H9 (cell line): ENCODE data around the gene NADK. TPM values are rescaled to one million over a fixed set of nuclear protein-coding genes. Genes with fewer than 3 reads are reported as not detected.

Experiments used
- DNase-seq: peaks from one replicate; pipeline ENCODE4 v3.0.0-alpha.2; 2017
- H2AFZ ChIP-seq: one replicate; pipeline ENCODE4 v1.6.1; 2013; ENCODE audit warnings: mild to moderate bottlenecking, low read length, control low read depth, moderate library complexity
- H2AK5ac ChIP-seq: 2 replicates; pipeline ENCODE4 v1.6.1; 2013; ENCODE audit warnings: low read length, control low read depth, mixed read lengths; ENCODE audit not compliant: insufficient read length
- H2BK120ac ChIP-seq: one replicate; pipeline ENCODE4 v1.6.1; 2013; ENCODE audit warnings: low read depth, mild to moderate bottlenecking, low read length, control low read depth, inconsistent platforms; ENCODE audit not compliant: poor library complexity, severe bottlenecking
- H2BK12ac ChIP-seq: 2 replicates; pipeline ENCODE4 v1.6.1; 2013; ENCODE audit warnings: low read length, control low read depth, mixed read lengths, low read depth; ENCODE audit not compliant: insufficient read length
- H2BK15ac ChIP-seq: 2 replicates; pipeline ENCODE4 v1.6.1; 2013; ENCODE audit warnings: low read depth, low read length, control low read depth
- H2BK20ac ChIP-seq: one replicate; pipeline ENCODE4 v1.6.1; 2013; ENCODE audit warnings: low read depth, mild to moderate bottlenecking, low read length, control low read depth, inconsistent platforms; ENCODE audit not compliant: poor library complexity, severe bottlenecking
- H2BK5ac ChIP-seq: 2 replicates; pipeline ENCODE4 v1.6.1; 2013; ENCODE audit warnings: low read length, control low read depth, mixed read lengths; ENCODE audit not compliant: insufficient read length
- H3K14ac ChIP-seq: 2 replicates; pipeline ENCODE4 v1.6.1; 2013; ENCODE audit warnings: low read length, control low read depth; ENCODE audit not compliant: insufficient read depth
- H3K18ac ChIP-seq: 2 replicates; pipeline ENCODE4 v1.6.1; 2013; ENCODE audit warnings: low read depth, mild to moderate bottlenecking, mixed read lengths, low read length, control low read depth; ENCODE audit not compliant: insufficient read length
- H3K23ac ChIP-seq: 2 replicates; pipeline ENCODE4 v1.6.1; 2013; ENCODE audit warnings: low read length, control low read depth, mixed read lengths, low read depth; ENCODE audit not compliant: insufficient read length
- H3K23me2 ChIP-seq: 2 replicates; pipeline ENCODE4 v1.6.1; 2013; ENCODE audit warnings: low read depth, mild to moderate bottlenecking, mixed read lengths, low read length, control low read depth; ENCODE audit not compliant: insufficient read length, poor library complexity, severe bottlenecking
- H3K27ac ChIP-seq: 2 replicates; pipeline ENCODE4 v1.5.1; 2013; ENCODE audit warnings: low read length, control low read depth, mixed read lengths, low read depth; ENCODE audit not compliant: insufficient read length
- H3K27me3 ChIP-seq: 2 replicates; pipeline ENCODE4 v1.6.1; 2013; ENCODE audit warnings: low read length, control low read depth, inconsistent platforms; ENCODE audit not compliant: insufficient read depth
- H3K4ac ChIP-seq: 2 replicates; pipeline ENCODE4 v1.6.1; 2013; ENCODE audit warnings: low read depth, mild to moderate bottlenecking, control low read depth, inconsistent platforms, low read length, moderate library complexity
- H3K4me1 ChIP-seq: 2 replicates; pipeline ENCODE4 v1.6.1; 2013; ENCODE audit warnings: low read length, control low read depth, inconsistent platforms; ENCODE audit not compliant: insufficient read depth
- H3K4me2 ChIP-seq: 2 replicates; pipeline ENCODE4 v1.6.1; 2013; ENCODE audit warnings: low read length, control low read depth, mixed read lengths; ENCODE audit not compliant: insufficient read length, insufficient read depth
- H3K56ac ChIP-seq: 2 replicates; pipeline ENCODE4 v1.6.1; 2013; ENCODE audit warnings: low read depth, mild to moderate bottlenecking, mixed read lengths, low read length, control low read depth; ENCODE audit not compliant: insufficient read length
- H3K79me1 ChIP-seq: 2 replicates; pipeline ENCODE4 v1.6.1; 2013; ENCODE audit warnings: low read depth, mild to moderate bottlenecking, moderate library complexity, low read length, control low read depth, inconsistent platforms; ENCODE audit not compliant: insufficient read depth, poor library complexity, severe bottlenecking
- H3K79me2 ChIP-seq: 2 replicates; pipeline ENCODE4 v1.6.1; 2013; ENCODE audit warnings: low read length, control low read depth, inconsistent platforms; ENCODE audit not compliant: insufficient read depth
- H3K9ac ChIP-seq: 2 replicates; pipeline ENCODE4 v1.6.1; 2013; ENCODE audit warnings: low read length, control low read depth, mixed read lengths; ENCODE audit not compliant: insufficient read length; ENCODE audit errors: extremely low read depth
- H3K9me3 ChIP-seq: one replicate; pipeline ENCODE4 v1.6.1; 2013; ENCODE audit warnings: low read depth, low read length, inconsistent platforms; ENCODE audit not compliant: control insufficient read depth
- H3T11ph ChIP-seq: one replicate; pipeline ENCODE4 v1.6.1; 2013; ENCODE audit warnings: mild to moderate bottlenecking, low read length, control low read depth, inconsistent platforms
- H4K20me1 ChIP-seq: one replicate; pipeline ENCODE4 v1.6.1; 2013; ENCODE audit not compliant: control insufficient read depth, insufficient read length, insufficient read depth
- H4K5ac ChIP-seq: 2 replicates; pipeline ENCODE4 v1.6.1; 2013; ENCODE audit warnings: low read depth, mild to moderate bottlenecking, mixed read lengths, low read length, control low read depth; ENCODE audit not compliant: insufficient read length
- H4K8ac ChIP-seq: replicated peaks from 2 replicates; pipeline ENCODE4 v1.6.1; 2013; ENCODE audit warnings: low read length, control low read depth, mixed read lengths, low read depth; ENCODE audit not compliant: insufficient read length
- H4K91ac ChIP-seq: 2 replicates; pipeline ENCODE4 v1.6.1; 2013; ENCODE audit warnings: low read depth, mild to moderate bottlenecking, moderate library complexity, mixed read lengths, low read length, control low read depth; ENCODE audit not compliant: insufficient read length
- H3K27ac Mint-ChIP-seq, 3 experiments: 2 replicates in 2 of 3; 3 replicates in 1 of 3; pipeline ENCODE4 v1.8.0; 2020 to 2021; ENCODE audit warnings: mixed read lengths in 3 of 3, mild to moderate bottlenecking in 1 of 3, moderate library complexity in 1 of 3
- H3K27me3 Mint-ChIP-seq: 2 replicates; pipeline ENCODE4 v1.8.0; 2021; ENCODE audit warnings: low read depth, mild to moderate bottlenecking, moderate library complexity, mixed read lengths
- H3K36me3 Mint-ChIP-seq, 3 experiments: 2 replicates in 2 of 3; 3 replicates in 1 of 3; pipeline ENCODE4 v1.8.0; 2020 to 2021; ENCODE audit warnings: low read depth in 3 of 3, mixed read lengths in 3 of 3; ENCODE audit not compliant: insufficient read depth in 1 of 3
- H3K4me1 Mint-ChIP-seq, 2 experiments: 2 replicates each; pipeline ENCODE4 v1.8.0; 2020; ENCODE audit warnings: mixed read lengths in 2 of 2
- H3K4me3 Mint-ChIP-seq, 2 experiments: 2 replicates in 1 of 2; 3 replicates in 1 of 2; pipeline ENCODE4 v1.8.0; 2020 to 2021; ENCODE audit warnings: mild to moderate bottlenecking in 2 of 2, mixed read lengths in 2 of 2, moderate library complexity in 1 of 2
- H3K9me3 Mint-ChIP-seq, 2 experiments: 2 replicates in 1 of 2; 3 replicates in 1 of 2; pipeline ENCODE4 v1.8.0; 2020; ENCODE audit warnings: mild to moderate bottlenecking in 2 of 2, mixed read lengths in 2 of 2, moderate library complexity in 1 of 2
- WGBS: extraction: QIAGEN DNeasy Blood & Tissue Kit; methylation state at CpG from one replicate; pipeline ENCODE4 v1.1.7; 2013; ENCODE audit warnings: missing lambda C conversion rate, low lambda C conversion rate, mixed read lengths; ENCODE audit not compliant: insufficient read length; ENCODE audit errors: extremely low coverage; 5-methylcytosine and 5-hydroxymethylcytosine counted together
- total RNA-seq: library from RNA; stranded (reverse); gene quantifications from 2 replicates; pipeline ENCODE4 v1.2.1, GENCODE V29; 2021
- TF ChIP-seq, protein P1 (sequence below): fragments of 200-600 bp; sonication (generic); conservative IDR thresholded peaks from 3 replicates; pipeline ENCODE4 v1.8.0; 2021; ENCODE audit warnings: antibody characterized with exemption, mild to moderate bottlenecking

The NADK gene
- total RNA-seq, 1 experiment from 2014 or later: 105 TPM

DNA sequence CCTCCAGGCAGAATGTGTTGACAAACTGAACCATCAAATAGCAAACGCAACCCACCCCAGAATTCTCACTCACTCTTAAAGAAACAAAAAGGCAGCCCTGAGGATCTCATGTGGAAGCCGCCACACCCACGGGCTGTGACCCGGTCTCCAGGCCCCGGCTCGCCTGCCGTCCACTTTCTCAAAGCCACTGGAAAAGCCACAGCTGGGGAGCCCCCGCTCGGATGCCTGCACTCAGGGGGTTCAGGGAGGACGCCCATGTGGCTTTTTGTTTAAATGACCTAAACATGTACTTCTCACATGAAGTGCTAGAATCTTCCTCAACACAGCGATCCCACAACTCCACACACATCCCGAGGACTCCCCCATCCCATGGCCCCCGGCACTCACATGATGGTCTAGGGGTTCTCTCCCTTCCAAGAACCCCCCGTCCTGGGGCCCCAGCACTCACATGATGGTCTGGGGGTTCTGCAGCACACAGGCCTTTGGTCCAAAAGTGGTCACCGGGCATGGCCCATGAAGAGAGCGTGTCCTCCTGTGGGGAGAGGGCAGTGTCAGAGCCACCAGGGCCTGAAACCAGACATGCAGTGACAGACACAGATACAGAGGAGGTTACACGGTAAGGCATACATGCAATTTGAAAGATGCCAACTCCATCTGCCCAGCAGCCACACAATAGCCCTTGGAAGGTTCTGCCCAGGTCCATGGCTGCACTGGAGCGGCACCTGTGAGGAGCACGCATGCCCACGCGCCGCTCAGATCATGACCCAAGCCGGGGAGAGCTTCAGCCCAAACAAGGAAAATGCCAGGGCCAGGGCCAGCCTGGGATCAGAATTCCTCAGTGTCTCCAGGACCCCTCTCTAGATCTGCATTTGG lies 16.5 kb downstream of the NADK start:
- H3K27ac Mint-ChIP-seq: no peak overlapping the region
- no peak overlapping the region for H2BK5ac ChIP-seq
- WGBS: no CpG with 5 or more reads among the region's 23 CpGs
- H3K36me3 Mint-ChIP-seq: peaks cover 28 to 78% (median 66%) of the 10 kb centered on the region in 3 experiments
- H3K9ac ChIP-seq: no peak overlapping the region
- H3K79me2 ChIP-seq: peaks cover 2% of the 10 kb centered on the region; the same call in 1 of the 2 replicates
- no peak overlapping the region for H3K27ac ChIP-seq
- H3K4me1 Mint-ChIP-seq: no peaks in the 10 kb centered on the region
- no peak for DNase-seq
- H3K56ac ChIP-seq: no peak overlapping the region
- H2BK20ac ChIP-seq: no peak overlapping the region
- no peak overlapping the region for H3K23ac ChIP-seq
- no peak overlapping the region for H4K8ac ChIP-seq
- no peaks in the 10 kb centered on the region for H3K4me1 ChIP-seq
- H3K4me3 Mint-ChIP-seq: no peak overlapping the region
- peaks cover 9% of the 10 kb centered on the region for H3K79me1 ChIP-seq
- no peaks in the 10 kb centered on the region for H3K9me3 ChIP-seq
- no peak overlapping the region for H3K4ac ChIP-seq
- H3K27me3 ChIP-seq: no peaks in the 10 kb centered on the region
- no peak overlapping the region for H2BK12ac ChIP-seq
- no peak overlapping the region for H2BK120ac ChIP-seq
- H4K20me1 ChIP-seq: no peaks in the 10 kb centered on the region
- H3K14ac ChIP-seq: no peak overlapping the region
- no peak overlapping the region for H3K4me2 ChIP-seq
- H2BK15ac ChIP-seq: no peak overlapping the region
- H2AFZ ChIP-seq: no peak overlapping the region
- no peak overlapping the region for H3K18ac ChIP-seq
- no peak overlapping the region for H4K91ac ChIP-seq
- H4K5ac ChIP-seq: no peak overlapping the region
- H3K27me3 Mint-ChIP-seq: no peaks in the 10 kb centered on the region; the same call in 1 of the 2 replicates
- no peak overlapping the region for H2AK5ac ChIP-seq
- H3K9me3 Mint-ChIP-seq: no peaks in the 10 kb centered on the region; a peak in 1 of 5 replicates
- no peaks in the 10 kb centered on the region for H3K23me2 ChIP-seq
- TF ChIP-seq, protein P1, sequence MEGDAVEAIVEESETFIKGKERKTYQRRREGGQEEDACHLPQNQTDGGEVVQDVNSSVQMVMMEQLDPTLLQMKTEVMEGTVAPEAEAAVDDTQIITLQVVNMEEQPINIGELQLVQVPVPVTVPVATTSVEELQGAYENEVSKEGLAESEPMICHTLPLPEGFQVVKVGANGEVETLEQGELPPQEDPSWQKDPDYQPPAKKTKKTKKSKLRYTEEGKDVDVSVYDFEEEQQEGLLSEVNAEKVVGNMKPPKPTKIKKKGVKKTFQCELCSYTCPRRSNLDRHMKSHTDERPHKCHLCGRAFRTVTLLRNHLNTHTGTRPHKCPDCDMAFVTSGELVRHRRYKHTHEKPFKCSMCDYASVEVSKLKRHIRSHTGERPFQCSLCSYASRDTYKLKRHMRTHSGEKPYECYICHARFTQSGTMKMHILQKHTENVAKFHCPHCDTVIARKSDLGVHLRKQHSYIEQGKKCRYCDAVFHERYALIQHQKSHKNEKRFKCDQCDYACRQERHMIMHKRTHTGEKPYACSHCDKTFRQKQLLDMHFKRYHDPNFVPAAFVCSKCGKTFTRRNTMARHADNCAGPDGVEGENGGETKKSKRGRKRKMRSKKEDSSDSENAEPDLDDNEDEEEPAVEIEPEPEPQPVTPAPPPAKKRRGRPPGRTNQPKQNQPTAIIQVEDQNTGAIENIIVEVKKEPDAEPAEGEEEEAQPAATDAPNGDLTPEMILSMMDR: no peak
- no peak overlapping the region for H3T11ph ChIP-seq
